Skeletal muscle tissue (tissue), 4 donors: Measurements from ENCODE around the gene BIRC7. TPM values are rescaled to one million over a fixed set of nuclear protein-coding genes. Genes with fewer than 3 reads are reported as not detected.

Experiments
- H3K27ac ChIP-seq: one replicate; pipeline ENCODE4 v1.7.0; 2013; ENCODE audit warnings: mild to moderate bottlenecking, low read depth, low read length, inconsistent platforms
- H3K27me3 ChIP-seq, 3 donors: one replicate each; pipeline ENCODE4 v1.7.0; 2013; ENCODE audit warnings: low read length in 3 of 3; ENCODE audit not compliant: control insufficient read depth in 3 of 3, insufficient read depth in 3 of 3
- H3K36me3 ChIP-seq, 3 donors: one replicate each; pipeline ENCODE4 v1.7.0; 2013; ENCODE audit warnings: low read length in 3 of 3; ENCODE audit not compliant: control insufficient read depth in 3 of 3, insufficient read depth in 3 of 3
- H3K4me1 ChIP-seq, 3 donors: one replicate each; pipeline ENCODE4 v1.7.0; 2013; ENCODE audit warnings: low read length in 3 of 3, mild to moderate bottlenecking in 3 of 3; ENCODE audit not compliant: control insufficient read depth in 3 of 3, insufficient read depth in 3 of 3
- H3K4me3 ChIP-seq, 3 donors: one replicate each; pipeline ENCODE4 v1.7.0; 2013; ENCODE audit warnings: low read length in 3 of 3
- H3K9ac ChIP-seq, 3 donors: one replicate each; pipeline ENCODE4 v1.7.0; 2013; ENCODE audit warnings: low read length in 3 of 3, mild to moderate bottlenecking in 3 of 3, moderate library complexity in 2 of 3, low read depth in 1 of 3
- H3K9me3 ChIP-seq, 3 donors: one replicate each; pipeline ENCODE4 v1.7.0; 2013; ENCODE audit warnings: low read length in 3 of 3; ENCODE audit not compliant: control insufficient read depth in 3 of 3
- total RNA-seq: library from RNA; depleted of rRNA; stranded (reverse); fragments of >200 nt; gene quantifications from one replicate; pipeline ENCODE4 v1.2.3, GENCODE V29; 2014
- donor health status: Osteomylitis.

Gene BIRC7
- total RNA-seq, 1 donor from 2014 or later: not detected

DNA sequence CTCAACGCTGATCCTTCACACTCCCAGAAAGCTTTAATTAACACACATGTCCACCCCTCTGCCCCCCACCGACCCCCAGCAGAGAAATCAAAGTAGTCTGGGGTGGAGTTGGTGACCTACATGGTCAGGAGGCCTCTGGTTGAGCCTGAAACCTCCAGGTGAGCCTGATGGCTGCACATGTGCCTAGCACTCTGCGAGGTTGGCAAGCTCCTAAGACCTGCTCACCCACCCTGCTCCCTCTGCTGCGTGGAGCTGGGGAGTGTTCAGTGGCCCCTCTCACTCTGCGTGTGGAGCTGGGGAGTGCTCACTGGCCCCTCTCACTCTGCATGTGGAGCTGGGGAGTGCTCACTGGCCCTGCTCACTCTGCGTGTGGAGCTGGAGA lies 11.9 kb upstream of the BIRC7 start:
- H3K4me1 ChIP-seq: peaks cover 0 to 3% (median 0%) of the 10 kb centered on the region in 3 donors
- H3K27me3 ChIP-seq: peaks cover 18 to 42% (median 26%) of the 10 kb centered on the region in 3 donors
- no peaks in the 10 kb centered on the region for H3K9me3 ChIP-seq
- H3K27ac ChIP-seq: no peak overlapping the region
- H3K4me3 ChIP-seq: no peak overlapping the region
- H3K36me3 ChIP-seq: no peaks in the 10 kb centered on the region
- H3K9ac ChIP-seq: no peak overlapping the region

DNA sequence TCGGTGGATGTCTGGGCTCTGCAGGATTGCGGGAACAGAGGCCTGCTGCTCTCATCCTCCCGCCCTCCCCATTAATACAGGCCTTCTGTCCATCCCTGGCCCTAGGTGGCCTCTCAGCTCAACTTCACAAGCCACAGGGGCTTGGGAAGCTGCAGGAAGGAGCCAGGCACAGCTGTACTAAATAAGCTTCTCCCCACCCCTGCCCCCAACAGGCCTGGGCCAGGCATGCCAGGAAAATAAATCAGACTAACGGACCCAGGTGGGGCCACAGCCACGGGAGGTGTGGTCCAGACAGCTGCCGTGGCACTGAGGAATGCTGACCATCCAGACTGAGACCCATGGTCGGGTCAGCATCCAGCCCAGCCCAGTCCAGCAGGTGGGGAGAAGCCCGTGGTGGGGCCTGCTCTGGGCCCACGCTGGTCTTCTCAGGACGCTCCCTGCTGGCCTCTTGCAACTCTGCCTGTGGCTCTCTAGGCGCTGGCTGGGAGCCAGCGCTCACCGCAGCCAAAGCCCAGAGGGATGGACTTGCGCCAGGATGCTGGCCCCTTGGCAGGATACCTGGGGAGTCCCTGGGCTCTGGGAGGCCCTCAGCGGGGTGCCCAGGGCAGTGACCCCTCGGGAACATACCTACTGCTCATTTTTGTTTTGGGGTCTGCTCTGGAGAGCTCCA lies 11.2 kb upstream of the BIRC7 start:
- H3K4me1 ChIP-seq: peaks cover 0 to 3% (median 0%) of the 10 kb centered on the region in 3 donors
- no peaks in the 10 kb centered on the region for H3K36me3 ChIP-seq
- H3K27ac ChIP-seq: no peak overlapping the region
- no peak overlapping the region for H3K9ac ChIP-seq
- no peaks in the 10 kb centered on the region for H3K9me3 ChIP-seq
- no peak overlapping the region for H3K4me3 ChIP-seq
- H3K27me3 ChIP-seq: peaks cover 25 to 49% (median 30%) of the 10 kb centered on the region in 3 donors

DNA sequence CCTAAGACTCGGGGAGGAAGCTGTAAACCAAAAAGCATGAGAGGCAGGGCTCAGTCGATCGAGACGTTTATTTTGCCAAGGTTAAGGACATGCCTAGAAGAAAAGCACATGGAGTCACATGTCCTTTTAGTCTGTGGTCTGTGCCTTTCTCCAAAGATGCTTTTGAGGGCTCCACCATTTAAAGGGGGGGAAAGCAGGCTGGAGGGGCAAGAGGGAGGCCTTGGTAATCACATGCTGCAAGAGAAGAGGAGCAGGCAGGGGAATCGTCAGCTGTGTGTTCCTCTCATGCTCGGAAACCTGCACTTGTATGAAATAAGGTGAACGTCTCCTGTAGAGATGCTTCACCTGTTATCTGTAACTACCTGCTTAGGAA lies 10.6 kb upstream of the BIRC7 start:
- Histone ChIP-seq H3K9ac (no peak overlapping the region), H3K27ac (no peak overlapping the region), H3K4me1 (peaks cover 0 to 3% (median 0%) of the 10 kb centered on the region in 3 donors), H3K36me3 (no peaks in the 10 kb centered on the region), H3K4me3 (no peak overlapping the region), H3K27me3 (peaks cover 22 to 48% (median 30%) of the 10 kb centered on the region in 3 donors), H3K9me3 (no peaks in the 10 kb centered on the region)

DNA sequence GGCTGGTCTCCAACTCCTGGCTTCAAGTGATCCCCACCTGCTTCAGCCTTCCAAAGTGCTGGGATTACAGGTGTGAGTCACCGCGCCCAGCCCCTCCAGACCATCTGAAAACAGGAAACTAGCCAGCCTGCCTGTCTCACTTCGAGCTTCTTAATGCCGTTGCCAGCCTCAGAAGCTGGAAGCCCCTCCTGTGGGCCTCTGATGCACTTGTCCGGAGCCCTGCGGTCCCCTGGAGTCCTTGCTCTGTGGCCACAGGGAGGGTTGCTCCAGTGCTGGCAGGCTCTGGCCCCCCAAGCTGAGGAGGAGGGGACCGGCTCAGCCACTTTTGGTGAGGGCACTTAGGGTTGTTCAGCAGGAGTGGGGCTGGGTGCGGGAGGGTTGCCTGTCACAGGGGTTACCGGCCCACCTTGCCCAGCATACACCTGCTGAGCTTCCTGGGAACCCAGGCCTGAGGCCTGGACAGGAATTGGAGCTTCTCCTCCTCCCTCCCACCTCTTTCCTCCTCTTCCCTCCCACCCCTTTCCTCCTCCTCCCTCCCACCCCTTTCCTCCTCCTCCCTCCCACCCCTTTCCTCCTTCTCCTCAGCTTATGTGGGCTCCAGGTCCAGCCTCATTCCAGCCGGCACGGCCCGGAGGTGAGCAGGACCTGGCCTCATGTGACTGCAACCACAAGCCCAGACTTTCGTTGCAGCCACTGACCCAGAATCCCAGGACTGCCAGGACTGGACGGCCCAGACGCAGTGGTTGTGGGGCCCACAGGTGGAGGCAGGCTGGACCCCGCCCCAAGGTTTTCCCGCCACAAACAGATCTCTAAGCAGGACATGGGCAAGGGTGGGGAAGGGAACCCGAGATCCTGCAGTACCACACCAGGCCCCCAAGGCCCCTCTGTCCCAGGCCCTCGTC lies 9.4 kb upstream of the BIRC7 start:
- Histone ChIP-seq H3K27ac (no peak overlapping the region), H3K4me1 (peaks cover 0 to 3% (median 0%) of the 10 kb centered on the region in 3 donors), H3K4me3 (no peak overlapping the region), H3K9me3 (no peaks in the 10 kb centered on the region), H3K9ac (no peak overlapping the region), H3K27me3 (peaks cover 24 to 47% (median 28%) of the 10 kb centered on the region in 3 donors), H3K36me3 (no peaks in the 10 kb centered on the region)

DNA sequence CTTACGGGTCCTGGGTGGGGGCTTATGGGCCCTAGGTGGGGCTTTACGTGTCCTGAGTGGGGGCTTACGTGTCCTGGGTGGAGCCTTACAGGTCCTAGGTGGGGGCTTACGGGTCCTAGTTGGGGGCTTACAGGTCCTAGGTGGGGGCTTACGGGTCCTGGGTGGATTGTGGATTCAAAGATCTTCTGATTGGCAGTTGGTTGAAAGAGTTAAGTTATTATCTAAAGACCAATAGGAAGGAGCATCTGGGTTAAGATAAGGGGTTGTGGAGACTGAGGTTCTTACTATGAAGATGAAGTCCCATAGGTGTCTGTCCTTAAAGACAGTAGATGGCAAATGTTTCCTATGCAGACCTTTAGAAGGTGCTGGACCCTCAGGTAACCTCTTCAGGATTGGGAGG lies 8.4 kb upstream of the BIRC7 start:
- no peak overlapping the region for H3K4me3 ChIP-seq
- H3K9me3 ChIP-seq: no peaks in the 10 kb centered on the region
- H3K27ac ChIP-seq: no peak overlapping the region
- H3K4me1 ChIP-seq: peaks cover 0 to 3% (median 0%) of the 10 kb centered on the region in 3 donors
- peaks cover 23 to 47% (median 32%) of the 10 kb centered on the region in 3 donors for H3K27me3 ChIP-seq
- no peaks in the 10 kb centered on the region for H3K36me3 ChIP-seq
- H3K9ac ChIP-seq: no peak overlapping the region

DNA sequence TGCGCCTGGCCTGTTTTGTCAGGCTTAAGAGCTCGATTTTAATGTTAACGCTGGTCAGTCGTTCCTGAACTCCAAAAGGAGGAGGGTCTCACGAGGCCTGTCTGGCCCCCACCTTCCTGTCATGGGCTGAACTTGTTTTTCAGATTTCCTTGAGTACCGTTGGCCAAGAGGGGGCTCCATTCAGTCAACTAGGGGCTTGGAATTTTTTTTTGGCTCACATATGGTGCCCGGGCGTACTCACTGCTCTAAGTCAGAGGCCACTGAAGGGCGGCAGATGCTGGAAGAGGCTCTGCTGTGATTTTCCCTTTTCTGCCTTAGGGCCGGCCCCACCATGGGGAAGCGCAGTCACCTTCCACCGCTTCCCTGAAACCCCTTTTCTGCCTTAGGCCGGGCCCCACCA lies 6.9 kb upstream of the BIRC7 start:
- H3K36me3 ChIP-seq: no peaks in the 10 kb centered on the region
- no peak overlapping the region for H3K27ac ChIP-seq
- H3K27me3 ChIP-seq: peaks cover 32 to 49% (median 42%) of the 10 kb centered on the region in 3 donors
- no peak overlapping the region for H3K4me3 ChIP-seq
- no peak overlapping the region for H3K9ac ChIP-seq
- H3K9me3 ChIP-seq: no peaks in the 10 kb centered on the region
- peaks cover 0 to 3% (median 0%) of the 10 kb centered on the region in 3 donors for H3K4me1 ChIP-seq

DNA sequence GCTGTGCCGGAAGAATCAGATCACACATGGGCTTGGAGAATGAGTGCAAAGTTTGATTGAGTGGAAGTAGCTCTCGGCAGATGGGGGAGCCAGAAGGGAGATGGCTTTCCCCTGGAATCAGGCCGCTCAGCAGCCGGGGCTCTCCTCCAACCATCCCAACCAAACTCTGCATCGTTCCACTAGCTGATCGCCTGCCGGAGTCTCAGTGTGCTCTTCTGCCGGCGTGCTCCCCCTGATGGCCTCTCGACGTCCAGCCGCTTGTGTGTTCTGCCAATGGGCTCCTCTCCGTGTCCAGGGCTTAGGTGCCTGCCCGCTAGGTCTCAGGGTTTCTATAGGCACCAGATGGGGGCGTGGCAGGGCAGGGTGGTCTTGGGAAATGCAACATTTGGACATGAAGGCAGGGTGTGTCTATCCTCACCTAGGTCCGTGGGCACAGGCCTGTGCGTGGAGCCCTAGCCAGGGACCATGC lies 4.9 kb upstream of the BIRC7 start:
- no peaks in the 10 kb centered on the region for H3K9me3 ChIP-seq
- H3K4me1 ChIP-seq: no peaks in the 10 kb centered on the region
- no peaks in the 10 kb centered on the region for H3K36me3 ChIP-seq
- H3K27me3 ChIP-seq: peaks cover 46 to 61% (median 61%) of the 10 kb centered on the region in 3 donors
- H3K27ac ChIP-seq: no peak overlapping the region
- H3K4me3 ChIP-seq: no peak overlapping the region
- no peak overlapping the region for H3K9ac ChIP-seq

DNA sequence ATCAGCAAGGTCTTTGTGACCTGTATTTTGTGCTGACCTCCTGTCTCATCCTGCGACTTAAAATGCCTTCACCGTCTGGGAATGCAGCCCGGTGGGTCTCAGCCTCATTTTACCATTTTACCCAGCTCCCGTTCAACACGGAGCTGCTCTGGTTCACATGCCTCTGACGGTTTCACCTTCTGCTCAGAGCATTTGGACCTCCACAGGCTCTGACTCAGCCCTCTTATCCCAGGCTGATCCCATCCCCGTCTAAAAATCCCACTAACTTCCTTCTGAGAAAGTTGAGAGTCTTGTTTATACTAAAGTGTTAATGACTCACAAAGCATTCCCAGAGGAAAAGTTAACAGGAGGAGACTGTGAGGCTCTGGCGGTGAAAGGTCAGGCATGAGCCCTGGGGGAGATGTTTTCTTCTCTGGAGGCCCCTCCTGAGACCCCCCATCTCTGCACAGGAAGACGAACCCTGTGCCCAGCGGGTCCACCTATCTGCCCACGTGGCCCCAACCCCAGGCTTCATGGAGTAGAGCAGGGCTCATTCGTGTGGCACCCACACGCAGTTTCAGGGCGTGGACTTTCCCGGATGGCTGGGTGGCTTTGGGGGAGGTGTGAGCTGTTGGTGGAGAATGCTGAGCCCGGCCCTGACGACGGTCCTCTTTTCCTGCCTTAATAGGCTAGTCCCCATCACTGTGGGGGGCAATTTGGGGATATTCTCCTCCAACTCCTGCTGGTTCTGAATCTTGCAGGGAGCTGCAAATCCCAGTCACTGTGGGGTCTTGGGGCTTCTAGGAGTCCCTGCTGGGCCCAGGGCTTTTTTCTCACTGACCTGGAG lies 3.3 kb upstream of the BIRC7 start:
- Histone ChIP-seq H3K4me1 (no peaks in the 10 kb centered on the region), H3K36me3 (no peaks in the 10 kb centered on the region), H3K9ac (no peak overlapping the region), H3K27me3 (peaks cover 59 to 75% (median 65%) of the 10 kb centered on the region in 3 donors), H3K9me3 (no peaks in the 10 kb centered on the region), H3K27ac (no peak overlapping the region), H3K4me3 (no peak overlapping the region)

DNA sequence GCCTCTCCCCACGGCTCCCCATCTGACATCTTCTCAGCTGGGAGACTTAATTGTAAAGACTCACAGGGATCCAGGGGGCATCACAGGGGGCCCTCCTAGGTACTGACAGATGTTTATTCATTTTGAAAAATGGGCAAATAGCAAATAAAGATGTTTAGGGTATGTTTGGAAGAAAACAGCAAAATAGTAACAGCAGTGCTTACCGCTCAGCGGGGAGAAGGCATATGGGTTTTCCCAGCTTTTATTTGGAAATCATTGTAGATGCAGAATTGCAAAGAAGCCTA lies 2.7 kb upstream of the BIRC7 start:
- H3K27ac ChIP-seq: no peak overlapping the region
- no peaks in the 10 kb centered on the region for H3K36me3 ChIP-seq
- H3K27me3 ChIP-seq: peaks cover 59 to 77% (median 65%) of the 10 kb centered on the region in 3 donors
- H3K9me3 ChIP-seq: no peaks in the 10 kb centered on the region
- H3K4me1 ChIP-seq: no peaks in the 10 kb centered on the region
- H3K9ac ChIP-seq: no peak overlapping the region
- H3K4me3 ChIP-seq: no peak overlapping the region
